ENCODE data around the gene MYBPH.

Gene MYBPH

GRCh38 chr1:203127666-203128430 lies 47.8 kb downstream of the MYBPH start, which contains the start of gene ADORA1:
TSS of gene ADORA1 (plus strand) at chr1:203127726. CDS start at chr1:203128842, 1,116 bp downstream.
- no peak for DNase-seq

- no peak for DNase-seq
Observed at GRCh38 chr1:203126866-203127665, 48.6 kb downstream of the MYBPH start.

- no peak for DNase-seq
Observed at GRCh38 chr1:203126151-203126865, 49.3 kb downstream of the MYBPH start.

- no peak for DNase-seq
Observed at GRCh38 chr1:203124546-203125317, 50.9 kb downstream of the MYBPH start.

- DNase-seq, result no peak
Observed at GRCh38 chr1:203124011-203124410, 51.6 kb downstream of the MYBPH start.

- DNase-seq, result no peak
Observed at GRCh38 chr1:203122159-203122558, 53.5 kb downstream of the MYBPH start.

GRCh38 chr1:203121186-203122015 lies 54.2 kb downstream of the MYBPH start:
- DNase-seq, result no peak

GRCh38 chr1:203120325-203121153 lies 55.1 kb downstream of the MYBPH start:
- DNase-seq, result no peak
